Endodermal cell (in vitro differentiated cells): Measurements from ENCODE around the gene TMEM239. TPM values are rescaled to one million over a fixed set of nuclear protein-coding genes. Genes with fewer than 3 reads are reported as not detected.

Experiments
- DNase-seq: peaks from one replicate; pipeline ENCODE4 v3.0.0-alpha.2; 2017
- H3K27ac ChIP-seq: 2 replicates; pipeline ENCODE4 v1.5.1; 2013; ENCODE audit warnings: mild to moderate bottlenecking, low read depth, low read length, moderate library complexity
- H3K27me3 ChIP-seq: 2 replicates; pipeline ENCODE4 v1.6.1; 2013; ENCODE audit warnings: mild to moderate bottlenecking, low read length, moderate library complexity; ENCODE audit not compliant: insufficient read depth, control insufficient read depth, poor library complexity, severe bottlenecking
- H3K36me3 ChIP-seq: 2 replicates; pipeline ENCODE4 v1.7.0; 2013; ENCODE audit warnings: mild to moderate bottlenecking, low read length, moderate library complexity; ENCODE audit not compliant: control insufficient read depth, insufficient read depth
- H3K4me1 ChIP-seq: one replicate; pipeline ENCODE4 v1.7.0; 2013; ENCODE audit warnings: low read length; ENCODE audit not compliant: control insufficient read depth, insufficient read depth
- H3K4me3 ChIP-seq: 2 replicates; pipeline ENCODE4 v1.5.1; 2013; ENCODE audit warnings: mild to moderate bottlenecking, low read length, moderate library complexity
- H3K9ac ChIP-seq: 2 replicates; pipeline ENCODE4 v1.6.1; 2013; ENCODE audit warnings: mild to moderate bottlenecking, low read length, moderate library complexity; ENCODE audit not compliant: poor library complexity, severe bottlenecking; ENCODE audit errors: extremely low read depth
- H3K9me3 ChIP-seq: 2 replicates; pipeline ENCODE4 v1.6.1; 2013; ENCODE audit warnings: mild to moderate bottlenecking, low read length, moderate library complexity; ENCODE audit not compliant: control insufficient read depth
- H3K27ac Mint-ChIP-seq: 2 replicates; pipeline ENCODE4 v1.8.0; 2020; ENCODE audit warnings: mixed read lengths
- H3K27me3 Mint-ChIP-seq: 2 replicates; pipeline ENCODE4 v1.8.0; 2021; ENCODE audit warnings: mild to moderate bottlenecking, mixed read lengths; ENCODE audit not compliant: insufficient read depth
- H3K36me3 Mint-ChIP-seq: 2 replicates; pipeline ENCODE4 v1.8.0; 2020; ENCODE audit warnings: low read depth, mixed read lengths
- H3K4me1 Mint-ChIP-seq: 2 replicates; pipeline ENCODE4 v1.8.0; 2020; ENCODE audit warnings: mixed read lengths
- H3K4me3 Mint-ChIP-seq: 2 replicates; pipeline ENCODE4 v1.8.0; 2020; ENCODE audit warnings: mild to moderate bottlenecking, moderate library complexity, mixed read lengths
- H3K9me3 Mint-ChIP-seq: 2 replicates; pipeline ENCODE4 v1.8.0; 2020; ENCODE audit warnings: mild to moderate bottlenecking, mixed read lengths
- WGBS, 2 experiments: methylation state at CpG; one replicate each; pipeline versions ENCODE4 v1.1.5 to v1.1.7; 2013; ENCODE audit warnings: missing lambda C conversion rate in 2 of 2, mixed read lengths in 1 of 2; ENCODE audit not compliant: insufficient coverage in 1 of 2, insufficient read length in 1 of 2; 5-methylcytosine and 5-hydroxymethylcytosine counted together
- total RNA-seq, 2 donors: library from RNA; stranded (reverse); fragmentation: NEBNext Ultra II Directional in 1 of 2; extraction: Animal tissue kit (Norgen Biotek cat#: 25700) in 1 of 2; gene quantifications; 2 replicates in 1 of 2; 3 replicates in 1 of 2; pipeline ENCODE4 v1.2.1, GENCODE V29; 2021
- TF ChIP-seq, protein P1 (sequence below): fragments of 200-600 bp; sonication (generic); conservative IDR thresholded peaks from 2 replicates; pipeline ENCODE4 v1.5.0; 2021; ENCODE audit warnings: antibody characterized with exemption, mild to moderate bottlenecking

TMEM239 gene
- total RNA-seq, 2 donors from 2014 or later, result not detected

DNA sequence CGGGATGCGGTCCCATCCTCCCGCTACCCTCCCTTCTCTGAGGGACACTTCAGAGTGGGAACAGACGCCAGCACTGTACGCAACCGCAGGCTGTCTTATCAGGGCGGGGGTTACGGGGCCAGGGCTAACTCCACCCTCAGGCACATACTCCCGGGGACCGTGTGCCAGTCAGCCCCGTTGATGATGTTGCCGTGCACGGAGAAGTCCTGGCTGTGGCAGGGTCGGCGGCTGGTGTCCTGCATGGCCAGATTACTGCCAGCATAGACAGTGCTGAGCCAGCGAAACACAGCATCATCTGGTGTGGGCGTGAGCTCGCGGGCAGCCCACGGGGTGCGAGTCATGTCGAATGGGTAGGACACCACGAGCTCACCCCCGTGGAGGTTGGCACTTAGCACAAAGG, 20.7 kb upstream of the TMEM239 start:
- peaks cover 7% of the 10 kb centered on the region for H3K27me3 Mint-ChIP-seq

DNA sequence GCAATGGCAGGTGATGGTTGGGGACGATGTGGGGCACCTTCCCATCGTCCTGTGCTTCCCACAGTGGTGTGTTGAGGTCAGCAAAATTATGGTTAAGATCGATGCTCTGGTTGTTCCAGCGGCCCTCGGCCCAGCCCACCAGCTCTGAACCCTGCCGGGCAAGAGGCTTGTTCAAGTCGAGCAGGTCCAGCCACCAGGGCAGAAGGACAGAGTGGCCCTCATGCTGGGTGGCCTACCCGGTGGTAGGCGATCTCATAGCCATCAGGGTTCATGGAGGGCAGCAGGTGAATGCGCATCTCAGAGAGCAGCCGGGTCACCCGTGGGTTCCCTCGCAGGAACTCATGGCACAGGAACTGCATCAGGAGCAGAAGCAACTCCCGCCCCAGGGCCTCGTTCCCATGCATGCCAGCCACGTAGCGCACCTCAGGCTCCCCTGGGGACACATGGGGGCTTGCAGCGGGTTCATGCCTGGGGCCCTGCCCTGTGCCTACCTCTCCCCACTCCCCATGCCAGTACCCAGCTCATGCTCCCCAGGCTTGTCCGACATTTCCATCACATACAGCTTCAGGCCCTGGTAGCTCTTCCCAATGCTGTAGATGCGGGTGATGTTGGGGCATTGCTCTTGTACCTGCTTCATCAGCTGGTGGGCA, 20.0 kb upstream of the TMEM239 start:
- peaks cover 8% of the 10 kb centered on the region for H3K27me3 Mint-ChIP-seq
- peaks cover 38% of the 10 kb centered on the region for H3K36me3 Mint-ChIP-seq
- no peak overlapping the region for H3K4me3 Mint-ChIP-seq

More for the DNA sequence above, 20.7 kb upstream of the TMEM239 start:
- Mint-ChIP-seq H3K36me3 (peaks cover 38% of the 10 kb centered on the region), H3K4me3 (no peak overlapping the region), H3K4me1 (peaks cover 9% of the 10 kb centered on the region), H3K27ac (no peak overlapping the region), H3K9me3 (no peaks in the 10 kb centered on the region)
- peaks cover 27% of the 10 kb centered on the region for H3K36me3 ChIP-seq
- TF ChIP-seq, protein P1, sequence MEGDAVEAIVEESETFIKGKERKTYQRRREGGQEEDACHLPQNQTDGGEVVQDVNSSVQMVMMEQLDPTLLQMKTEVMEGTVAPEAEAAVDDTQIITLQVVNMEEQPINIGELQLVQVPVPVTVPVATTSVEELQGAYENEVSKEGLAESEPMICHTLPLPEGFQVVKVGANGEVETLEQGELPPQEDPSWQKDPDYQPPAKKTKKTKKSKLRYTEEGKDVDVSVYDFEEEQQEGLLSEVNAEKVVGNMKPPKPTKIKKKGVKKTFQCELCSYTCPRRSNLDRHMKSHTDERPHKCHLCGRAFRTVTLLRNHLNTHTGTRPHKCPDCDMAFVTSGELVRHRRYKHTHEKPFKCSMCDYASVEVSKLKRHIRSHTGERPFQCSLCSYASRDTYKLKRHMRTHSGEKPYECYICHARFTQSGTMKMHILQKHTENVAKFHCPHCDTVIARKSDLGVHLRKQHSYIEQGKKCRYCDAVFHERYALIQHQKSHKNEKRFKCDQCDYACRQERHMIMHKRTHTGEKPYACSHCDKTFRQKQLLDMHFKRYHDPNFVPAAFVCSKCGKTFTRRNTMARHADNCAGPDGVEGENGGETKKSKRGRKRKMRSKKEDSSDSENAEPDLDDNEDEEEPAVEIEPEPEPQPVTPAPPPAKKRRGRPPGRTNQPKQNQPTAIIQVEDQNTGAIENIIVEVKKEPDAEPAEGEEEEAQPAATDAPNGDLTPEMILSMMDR, result no peak
- no peak overlapping the region for H3K9ac ChIP-seq
- 90 to 96% methylated on average over 20 to 24 of the region's 24 CpGs for WGBS, 2 experiments
- H3K4me1 ChIP-seq, result no peaks in the 10 kb centered on the region
- no peak overlapping the region for H3K27ac ChIP-seq
- no peaks in the 10 kb centered on the region for H3K9me3 ChIP-seq
- H3K4me3 ChIP-seq, result no peak overlapping the region
- DNase-seq, result no peak
- no peaks in the 10 kb centered on the region for H3K27me3 ChIP-seq

DNA sequence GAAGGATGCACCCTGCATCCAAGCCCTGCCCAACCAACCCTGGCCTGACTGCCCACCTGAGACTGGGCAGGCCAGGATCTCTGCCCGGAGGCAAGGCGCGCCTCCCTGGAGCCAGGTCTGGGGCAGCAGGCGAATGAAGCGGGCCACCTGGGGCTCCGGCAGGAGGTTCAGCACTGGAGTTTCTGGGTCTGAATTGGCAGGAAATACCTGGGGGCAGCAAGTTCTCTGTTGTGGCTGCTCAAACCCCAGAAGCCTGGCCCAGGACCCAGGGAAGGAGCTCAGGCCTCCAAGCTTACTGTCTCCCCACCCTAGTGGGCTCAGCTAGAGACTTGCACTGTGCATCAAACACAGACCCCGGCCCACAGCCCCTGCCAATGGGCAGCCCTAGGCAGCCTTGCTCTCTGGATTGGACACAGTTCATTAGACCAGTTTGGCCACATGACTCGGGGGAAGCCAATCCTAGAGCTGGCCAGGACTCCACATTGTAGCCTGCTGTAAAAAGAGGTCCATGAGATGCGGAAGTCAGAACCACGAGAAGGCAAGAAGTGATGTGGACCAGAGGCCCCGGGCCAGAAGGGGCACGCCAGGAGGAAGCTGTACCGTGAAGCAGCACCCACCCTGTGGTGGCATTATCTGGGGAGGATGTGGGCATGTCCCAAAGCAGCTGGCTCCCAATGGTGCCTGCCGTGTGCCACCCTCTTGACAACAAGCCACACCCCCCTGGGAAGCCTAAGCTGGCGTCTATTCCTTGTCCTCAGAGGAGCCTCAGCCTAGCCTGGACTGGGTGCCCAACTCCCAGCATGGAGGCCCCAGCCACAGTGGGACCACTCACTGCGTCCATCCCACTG, 18.8 kb upstream of the TMEM239 start:
- Mint-ChIP-seq H3K4me3 (no peak overlapping the region), H3K4me1 (peaks cover 18% of the 10 kb centered on the region), H3K36me3 (peaks cover 38% of the 10 kb centered on the region), H3K9me3 (no peaks in the 10 kb centered on the region), H3K27me3 (peaks cover 13% of the 10 kb centered on the region), H3K27ac (no peak overlapping the region)
- Histone ChIP-seq H3K9ac (no peak overlapping the region), H3K27ac (no peak overlapping the region), H3K27me3 (peaks cover 14% of the 10 kb centered on the region), H3K9me3 (no peaks in the 10 kb centered on the region), H3K36me3 (peaks cover 27% of the 10 kb centered on the region), H3K4me1 (no peaks in the 10 kb centered on the region), H3K4me3 (no peak overlapping the region)
- TF ChIP-seq, protein P1, result no peak
- WGBS, 2 experiments, result 86 to 100% methylated on average over 6 to 16 of the region's 16 CpGs
- DNase-seq, result no peak

More for the DNA sequence above, 20.0 kb upstream of the TMEM239 start:
- TF ChIP-seq, protein P1, result no peak
- WGBS, 2 experiments, result 92 to 95% methylated on average over 15 to 20 of the region's 20 CpGs
- no peaks in the 10 kb centered on the region for H3K4me1 ChIP-seq
- H3K27ac Mint-ChIP-seq, result no peak overlapping the region
- no peak for DNase-seq
- peaks cover 2% of the 10 kb centered on the region for H3K27me3 ChIP-seq
- H3K9me3 Mint-ChIP-seq, result no peaks in the 10 kb centered on the region
- peaks cover 13% of the 10 kb centered on the region for H3K4me1 Mint-ChIP-seq
- H3K9ac ChIP-seq, result no peak overlapping the region
- H3K36me3 ChIP-seq, result peaks cover 27% of the 10 kb centered on the region
- H3K4me3 ChIP-seq, result no peak overlapping the region
- no peaks in the 10 kb centered on the region for H3K9me3 ChIP-seq
- no peak overlapping the region for H3K27ac ChIP-seq
